ENCODE results near the gene ENPP1. TPM values are rescaled to one million over a fixed set of nuclear protein-coding genes. Genes with fewer than 3 reads are reported as not detected.

Gene ENPP1
- total and polyA plus RNA-seq, 9 of the 15 experiments (the other 6 are each of a cell fraction or from before 2014, with no cell fraction given), result 0.03 to 0.56 (median 0.14) TPM

Small RNAs within 50 kb of the gene (microRNA-seq; reads per million reads assigned to microRNA genes)
- gene MIR548H5 (ENCODE audit: borderline microRNAs expressed), result not detected

Small RNAs within 50 kb of the gene (small RNA-seq; reads per million reads assigned to genes)
- gene MIR548H5, result not detected
- not detected for gene SELENOKP2

Other genes starting within 250 kb of the ENPP1 start
- 0.09 TPM in 1 of 2 replicates, not detected in the other for gene ARG1, start 234.8 kb upstream of the ENPP1 start, total RNA-seq (2014; rRNA removed)
- gene ARG1, start 234.8 kb upstream of the ENPP1 start, total RNA-seq (2014; rRNA removed; fragmentation: Illumina TruSeq; extraction: Trizol), result 0.07 TPM in 1 of 2 replicates, not detected in the other
- gene ARG1, start 234.8 kb upstream of the ENPP1 start, total RNA-seq (2015; rRNA removed; fragmentation: Illumina TruSeq; extraction: Trizol), result not detected in 2 replicates
- 0.11 and 0.20 TPM in 2 replicates for gene ARG1, start 234.8 kb upstream of the ENPP1 start, total RNA-seq (2021)
- 0.05 and 0.20 TPM in 2 replicates for gene ARG1, start 234.8 kb upstream of the ENPP1 start, polyA plus RNA-seq (2011; rRNA removed)
- gene ARG1, start 234.8 kb upstream of the ENPP1 start, polyA plus RNA-seq (2014; fragmentation: Illumina TruSeq; extraction: Trizol), result not detected in 2 replicates
- under 1 TPM in 1 of 2 experiments, not detected in 1; 0.03 TPM for gene ARG1, start 234.8 kb upstream of the ENPP1 start, polyA plus RNA-seq (2014; fragmentation: Nextera tagmentation; extraction: Ambion mirVana)
- 0.07 TPM in 1 of 2 replicates, not detected in the other for gene ARG1, start 234.8 kb upstream of the ENPP1 start, polyA plus RNA-seq (2014; rRNA removed)
- 19.7 and 20.5 TPM in 2 replicates for gene MED23, start 179.8 kb upstream of the ENPP1 start, total RNA-seq (2014; rRNA removed)
- gene MED23, start 179.8 kb upstream of the ENPP1 start, total RNA-seq (2014; rRNA removed; fragmentation: Illumina TruSeq; extraction: Trizol), result 37.1 and 38.5 TPM in 2 replicates
- gene MED23, start 179.8 kb upstream of the ENPP1 start, total RNA-seq (2015; rRNA removed; fragmentation: Illumina TruSeq; extraction: Trizol), result 34.6 and 40.3 TPM in 2 replicates
- gene MED23, start 179.8 kb upstream of the ENPP1 start, total RNA-seq (2021), result 27.1 and 27.2 TPM in 2 replicates
- gene MED23, start 179.8 kb upstream of the ENPP1 start, polyA plus RNA-seq (2011; rRNA removed), result 61.2 and 66.2 TPM in 2 replicates
- gene MED23, start 179.8 kb upstream of the ENPP1 start, polyA plus RNA-seq (2014; fragmentation: Illumina TruSeq; extraction: Trizol), result 24.0 and 28.6 TPM in 2 replicates
- 10 to 100 TPM; 13.7 to 20.0 TPM for gene MED23, start 179.8 kb upstream of the ENPP1 start, polyA plus RNA-seq (2014; fragmentation: Nextera tagmentation; extraction: Ambion mirVana)
- 22.8 and 25.2 TPM in 2 replicates for gene MED23, start 179.8 kb upstream of the ENPP1 start, polyA plus RNA-seq (2014; rRNA removed)
- 14.0 and 18.5 TPM in 2 replicates for gene ENPP3, start 170.7 kb upstream of the ENPP1 start, total RNA-seq (2014; rRNA removed)
- 27.1 and 27.9 TPM in 2 replicates for gene ENPP3, start 170.7 kb upstream of the ENPP1 start, total RNA-seq (2014; rRNA removed; fragmentation: Illumina TruSeq; extraction: Trizol)
- 20.7 and 23.0 TPM in 2 replicates for gene ENPP3, start 170.7 kb upstream of the ENPP1 start, total RNA-seq (2015; rRNA removed; fragmentation: Illumina TruSeq; extraction: Trizol)
- gene ENPP3, start 170.7 kb upstream of the ENPP1 start, total RNA-seq (2021), result 17.7 and 22.3 TPM in 2 replicates
- gene ENPP3, start 170.7 kb upstream of the ENPP1 start, polyA plus RNA-seq (2011; rRNA removed), result 21.6 and 32.8 TPM in 2 replicates
- gene ENPP3, start 170.7 kb upstream of the ENPP1 start, polyA plus RNA-seq (2014; fragmentation: Illumina TruSeq; extraction: Trizol), result 18.1 and 21.6 TPM in 2 replicates
- gene ENPP3, start 170.7 kb upstream of the ENPP1 start, polyA plus RNA-seq (2014; fragmentation: Nextera tagmentation; extraction: Ambion mirVana), result 10 to 100 TPM; 15.1 to 23.5 TPM
- 17.4 and 17.8 TPM in 2 replicates for gene ENPP3, start 170.7 kb upstream of the ENPP1 start, polyA plus RNA-seq (2014; rRNA removed)
- not detected in 2 replicates for gene OR2A4, start 106.6 kb upstream of the ENPP1 start, total RNA-seq (2014; rRNA removed)
- gene OR2A4, start 106.6 kb upstream of the ENPP1 start, total RNA-seq (2014; rRNA removed; fragmentation: Illumina TruSeq; extraction: Trizol), result not detected in 2 replicates
- gene OR2A4, start 106.6 kb upstream of the ENPP1 start, total RNA-seq (2015; rRNA removed; fragmentation: Illumina TruSeq; extraction: Trizol), result not detected in 2 replicates
- not detected in 2 replicates for gene OR2A4, start 106.6 kb upstream of the ENPP1 start, total RNA-seq (2021)
- not detected in 2 replicates for gene OR2A4, start 106.6 kb upstream of the ENPP1 start, polyA plus RNA-seq (2011; rRNA removed)
- gene OR2A4, start 106.6 kb upstream of the ENPP1 start, polyA plus RNA-seq (2014; fragmentation: Illumina TruSeq; extraction: Trizol), result 0.06 TPM in 1 of 2 replicates, not detected in the other
- under 1 TPM; 0.21 to 0.25 TPM for gene OR2A4, start 106.6 kb upstream of the ENPP1 start, polyA plus RNA-seq (2014; fragmentation: Nextera tagmentation; extraction: Ambion mirVana)
- gene OR2A4, start 106.6 kb upstream of the ENPP1 start, polyA plus RNA-seq (2014; rRNA removed), result not detected in 2 replicates
- gene CTAGE9, start 97.0 kb upstream of the ENPP1 start, total RNA-seq (2014; rRNA removed), result not detected in 2 replicates
- gene CTAGE9, start 97.0 kb upstream of the ENPP1 start, total RNA-seq (2014; rRNA removed; fragmentation: Illumina TruSeq; extraction: Trizol), result not detected in 2 replicates
- gene CTAGE9, start 97.0 kb upstream of the ENPP1 start, total RNA-seq (2015; rRNA removed; fragmentation: Illumina TruSeq; extraction: Trizol), result not detected in 2 replicates
- not detected in 2 replicates for gene CTAGE9, start 97.0 kb upstream of the ENPP1 start, total RNA-seq (2021)
- not detected in 2 replicates for gene CTAGE9, start 97.0 kb upstream of the ENPP1 start, polyA plus RNA-seq (2011; rRNA removed)
- not detected in 2 replicates for gene CTAGE9, start 97.0 kb upstream of the ENPP1 start, polyA plus RNA-seq (2014; fragmentation: Illumina TruSeq; extraction: Trizol)
- gene CTAGE9, start 97.0 kb upstream of the ENPP1 start, polyA plus RNA-seq (2014; fragmentation: Nextera tagmentation; extraction: Ambion mirVana), result not detected
- gene CTAGE9, start 97.0 kb upstream of the ENPP1 start, polyA plus RNA-seq (2014; rRNA removed), result not detected in 2 replicates
- not detected in 2 replicates for gene CCN2, start 143.4 kb downstream of the ENPP1 start, total RNA-seq (2014; rRNA removed)
- not detected in 2 replicates for gene CCN2, start 143.4 kb downstream of the ENPP1 start, total RNA-seq (2014; rRNA removed; fragmentation: Illumina TruSeq; extraction: Trizol)
- not detected in 2 replicates for gene CCN2, start 143.4 kb downstream of the ENPP1 start, total RNA-seq (2015; rRNA removed; fragmentation: Illumina TruSeq; extraction: Trizol)
- 0.40 and 0.51 TPM in 2 replicates for gene CCN2, start 143.4 kb downstream of the ENPP1 start, total RNA-seq (2021)
- gene CCN2, start 143.4 kb downstream of the ENPP1 start, polyA plus RNA-seq (2011; rRNA removed), result not detected in 2 replicates
- not detected in 2 replicates for gene CCN2, start 143.4 kb downstream of the ENPP1 start, polyA plus RNA-seq (2014; fragmentation: Illumina TruSeq; extraction: Trizol)
- gene CCN2, start 143.4 kb downstream of the ENPP1 start, polyA plus RNA-seq (2014; fragmentation: Nextera tagmentation; extraction: Ambion mirVana), result not detected
- gene CCN2, start 143.4 kb downstream of the ENPP1 start, polyA plus RNA-seq (2014; rRNA removed), result not detected in 2 replicates

Measured in K562 (cell line).